ENCODE data around the gene IL27RA.

The IL27RA gene

DNA sequence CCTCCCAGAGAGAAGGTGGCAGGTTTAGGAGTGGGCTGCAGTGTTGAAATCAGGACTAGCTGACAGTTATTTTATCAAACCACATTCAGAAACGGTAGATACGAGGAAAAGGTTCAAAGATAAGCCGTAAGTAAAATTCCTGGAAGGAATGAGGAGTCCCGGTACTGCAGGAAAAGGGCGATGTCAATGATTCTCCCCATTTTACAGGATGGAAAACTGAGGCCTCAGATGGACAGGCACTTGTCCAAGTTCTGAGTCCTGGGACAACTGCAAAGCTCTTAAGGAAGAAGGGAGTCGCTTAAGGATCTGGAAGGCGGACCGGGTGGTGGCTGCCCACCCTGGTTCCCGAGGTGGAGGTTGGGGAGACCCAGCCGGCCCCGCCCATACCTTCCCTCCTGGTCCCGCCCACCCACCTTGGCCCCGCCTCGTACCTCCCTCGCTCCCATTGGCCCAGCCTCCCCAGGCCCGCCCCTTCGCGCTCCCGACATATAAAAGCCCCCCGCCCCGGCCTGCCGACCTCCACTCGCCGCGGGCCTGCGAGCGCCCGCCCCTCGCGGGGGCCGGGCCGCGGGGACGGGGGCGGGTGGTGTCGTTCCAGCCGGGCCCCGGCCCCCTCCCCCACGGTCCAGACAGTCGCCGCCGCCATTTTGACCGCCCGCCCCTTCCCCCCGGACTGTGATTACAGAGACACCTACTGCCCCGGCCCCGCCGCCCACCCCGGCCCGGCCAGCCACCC lies 26.0 kb upstream of the IL27RA start (continued):
- TF ChIP-seq HIC1 (tag by site-specific recombination; IDR thresholded peaks at IDR 0.05) (no peak), ZEB2 (tag by site-specific recombination; IDR thresholded peaks at IDR 0.05) (peak; percentile 39; the same call in 1 of the 2 replicates), ZNF391 (tag by site-specific recombination; IDR thresholded peaks at IDR 0.05; ENCODE audit: borderline replicate concordance, low read depth) (peak; percentile 76; the same call in 1 of the 2 replicates), ZNF596 (tag by site-specific recombination; IDR thresholded peaks at IDR 0.05) (no peak), ZSCAN23 (tag by site-specific recombination; IDR thresholded peaks at IDR 0.05) (peak; percentile 64), ZFP69B (tag by site-specific recombination; IDR thresholded peaks at IDR 0.05) (peak; percentile 26; the same call in 1 of the 2 replicates), KLF9 (tag by site-specific recombination; IDR thresholded peaks at IDR 0.05; ENCODE audit: low read depth) (peak; percentile 68; the same call in 1 of the 2 replicates), ZNF248 (tag by site-specific recombination; IDR thresholded peaks at IDR 0.05) (no peak), ZNF664 (tag by site-specific recombination; IDR thresholded peaks at IDR 0.05) (0 out of 2 replicates have a peak, but pooled peaks have one; percentile 20), KLF1 (tag by site-specific recombination; IDR thresholded peaks at IDR 0.05) (peak; percentile 59), ZNF148 (tag by site-specific recombination; IDR thresholded peaks at IDR 0.05; ENCODE audit: borderline replicate concordance) (0 out of 2 replicates have a peak, but pooled peaks have one; percentile 40), SP2 (tag by site-specific recombination; IDR thresholded peaks at IDR 0.05) (peak; percentile 77), ZNF394 (tag by site-specific recombination; IDR thresholded peaks at IDR 0.05; ENCODE audit: borderline replicate concordance) (peak; percentile 16; the same call in 1 of the 2 replicates), ZNF544 (tag by site-specific recombination; IDR thresholded peaks at IDR 0.05) (no peak), ZNF433 (tag by site-specific recombination; IDR thresholded peaks at IDR 0.05; ENCODE audit: low read depth) (no peak), ZNF555 (tag by site-specific recombination; conservative IDR thresholded peaks at IDR 0.05) (no peak), ZNF692 (tag by site-specific recombination; IDR thresholded peaks at IDR 0.05) (no peak), ZNF610 (tag by site-specific recombination; IDR thresholded peaks at IDR 0.05; ENCODE audit: borderline replicate concordance) (no peak), ZNF660 (tag by site-specific recombination; IDR thresholded peaks at IDR 0.05) (0 out of 2 replicates have a peak, but pooled peaks have one; percentile 40), ZNF146 (tag by site-specific recombination; IDR thresholded peaks at IDR 0.05) (peak; percentile 25; the same call in 1 of the 2 replicates), ZNF324 (tag by site-specific recombination; IDR thresholded peaks at IDR 0.05) (peak; percentile 72; the same call in 1 of the 2 replicates), SP7 (tag by site-specific recombination; IDR thresholded peaks at IDR 0.05) (peak; percentile 69), ZNF654 (tag by site-specific recombination; IDR thresholded peaks at IDR 0.05; ENCODE audit: low read depth) (0 out of 2 replicates have a peak, but pooled peaks have one; percentile 6)
- TF ChIP-seq, protein P1, sequence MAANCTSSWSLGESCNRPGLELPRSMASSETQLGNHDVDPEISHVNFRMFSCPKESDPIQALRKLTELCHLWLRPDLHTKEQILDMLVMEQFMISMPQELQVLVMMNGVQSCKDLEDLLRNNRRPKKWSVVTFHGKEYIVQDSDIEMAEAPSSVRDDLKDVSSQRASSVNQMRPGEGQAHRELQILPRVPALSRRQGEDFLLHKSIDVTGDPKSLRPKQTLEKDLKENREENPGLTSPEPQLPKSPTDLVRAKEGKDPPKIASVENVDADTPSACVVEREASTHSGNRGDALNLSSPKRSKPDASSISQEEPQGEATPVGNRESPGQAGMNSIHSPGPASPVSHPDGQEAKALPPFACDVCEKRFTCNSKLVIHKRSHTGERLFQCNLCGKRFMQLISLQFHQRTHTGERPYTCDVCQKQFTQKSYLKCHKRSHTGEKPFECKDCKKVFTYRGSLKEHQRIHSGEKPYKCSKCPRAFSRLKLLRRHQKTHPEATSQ (tag by site-specific recombination; IDR thresholded peaks at IDR 0.05), result no peak
- TF ChIP-seq, protein P2, sequence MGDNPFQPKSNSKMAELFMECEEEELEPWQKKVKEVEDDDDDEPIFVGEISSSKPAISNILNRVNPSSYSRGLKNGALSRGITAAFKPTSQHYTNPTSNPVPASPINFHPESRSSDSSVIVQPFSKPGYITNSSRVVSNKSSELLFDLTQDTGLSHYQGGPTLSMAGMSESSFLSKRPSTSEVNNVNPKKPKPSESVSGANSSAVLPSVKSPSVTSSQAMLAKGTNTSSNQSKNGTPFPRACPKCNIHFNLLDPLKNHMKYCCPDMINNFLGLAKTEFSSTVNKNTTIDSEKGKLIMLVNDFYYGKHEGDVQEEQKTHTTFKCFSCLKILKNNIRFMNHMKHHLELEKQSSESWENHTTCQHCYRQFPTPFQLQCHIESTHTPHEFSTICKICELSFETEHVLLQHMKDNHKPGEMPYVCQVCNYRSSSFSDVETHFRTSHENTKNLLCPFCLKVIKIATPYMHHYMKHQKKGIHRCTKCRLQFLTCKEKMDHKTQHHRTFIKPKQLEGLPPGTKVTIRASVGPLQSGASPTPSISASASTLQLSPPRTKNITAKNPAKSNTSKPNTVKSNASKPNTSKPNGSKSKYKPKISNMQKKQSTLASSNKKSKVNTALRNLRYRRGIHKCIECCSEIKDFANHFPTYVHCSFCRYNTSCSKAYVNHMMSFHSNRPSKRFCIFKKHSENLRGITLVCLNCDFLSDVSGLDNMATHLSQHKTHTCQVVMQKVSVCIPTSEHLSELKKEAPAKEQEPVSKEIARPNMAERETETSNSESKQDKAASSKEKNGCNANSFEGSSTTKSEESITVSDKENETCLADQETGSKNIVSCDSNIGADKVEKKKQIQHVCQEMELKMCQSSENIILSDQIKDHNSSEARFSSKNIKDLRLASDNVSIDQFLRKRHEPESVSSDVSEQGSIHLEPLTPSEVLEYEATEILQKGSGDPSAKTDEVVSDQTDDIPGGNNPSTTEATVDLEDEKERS (tag by site-specific recombination; IDR thresholded peaks at IDR 0.05), result peak; percentile 94

Measured in HEK293 (cell line).